GM19438 (cell line): ENCODE results near the gene PAFAH1B2.
"Not testable (repeated sequence)": the region's sequence is repeated elsewhere in the genome, so short reads cannot be mapped to it uniquely, and the experiment has no call there.

Experiments
- ATAC-seq: cut with Tn5 transposase; IDR thresholded peaks from one replicate; pipeline ENCODE4 v1.9.1; 2021; ENCODE audit warnings: low read depth; ENCODE audit not compliant: unreplicated experiment

Gene PAFAH1B2

DNA sequence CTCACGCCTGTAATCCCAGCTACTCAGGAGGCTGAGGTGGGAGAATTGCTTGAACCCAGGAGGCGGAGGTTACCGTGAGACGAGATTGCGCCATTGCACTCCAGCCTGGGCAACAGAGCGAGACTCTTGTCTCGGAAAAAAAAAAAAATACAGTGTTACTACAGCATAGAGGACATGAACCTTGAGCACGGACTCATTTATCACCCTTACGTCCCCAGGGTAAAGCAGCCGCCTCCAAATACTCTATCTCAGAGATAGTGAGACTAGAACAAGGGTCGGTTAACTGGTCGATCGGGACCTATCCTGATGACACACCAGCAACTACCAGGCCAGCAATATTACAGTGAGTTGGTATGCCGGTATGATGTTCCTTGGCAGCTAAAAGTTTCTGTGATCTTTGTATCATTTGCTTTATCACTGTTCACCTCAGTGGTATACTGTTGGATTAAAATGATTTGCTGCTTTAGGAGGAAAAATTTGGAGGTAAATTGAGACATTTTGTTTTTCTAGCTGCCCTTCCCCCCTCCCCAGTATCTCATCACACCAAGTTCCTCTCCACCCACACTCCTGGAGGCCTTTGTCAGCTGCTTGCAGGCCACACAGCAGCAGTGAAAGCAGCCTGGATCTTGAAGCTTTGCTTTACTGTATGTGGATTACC lies 27.4 kb downstream of the PAFAH1B2 start:
- ATAC-seq = no peak

GRCh38 chr11:117172724-117173421 lies 28.8 kb downstream of the PAFAH1B2 start:
- ATAC-seq = no peak

GRCh38 chr11:117175104-117175503 lies 31.0 kb downstream of the PAFAH1B2 start:
- no peak for ATAC-seq

GRCh38 chr11:117175781-117176180 lies 31.7 kb downstream of the PAFAH1B2 start:
- no peak for ATAC-seq

GRCh38 chr11:117176186-117176585 lies 32.1 kb downstream of the PAFAH1B2 start:
- no peak for ATAC-seq

DNA sequence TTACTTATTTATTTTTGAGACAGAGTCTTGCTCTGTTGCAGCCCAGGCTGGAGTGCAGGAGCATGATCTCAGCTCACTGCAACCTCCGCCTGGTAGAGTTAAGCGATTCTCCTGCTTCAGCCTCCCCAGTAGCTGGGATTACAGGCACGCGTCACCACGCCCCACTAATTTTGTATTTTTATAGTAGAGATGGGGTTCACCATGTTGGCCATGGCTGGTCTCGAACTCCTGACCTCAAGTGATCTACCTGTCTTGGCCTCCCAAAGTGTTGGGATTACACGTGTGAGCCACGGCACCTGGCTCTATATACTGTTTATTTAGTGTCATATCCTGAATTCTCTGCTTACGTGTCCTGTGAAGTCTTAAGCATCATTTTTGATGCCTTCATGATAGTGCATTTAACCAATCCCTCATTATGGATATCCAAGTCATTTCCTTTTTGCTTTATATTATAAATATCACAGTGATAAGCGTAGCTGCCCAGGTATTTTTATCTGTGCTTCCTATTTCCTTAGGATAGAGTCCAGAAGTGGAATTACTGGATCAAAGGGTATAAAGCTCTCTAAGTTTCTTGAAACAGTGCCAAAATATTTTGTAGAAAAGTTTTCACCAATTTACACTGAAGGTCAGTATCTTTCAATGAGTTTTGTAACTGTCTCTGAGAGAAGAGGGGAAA lies 33.6 kb downstream of the PAFAH1B2 start:
- no peak for ATAC-seq

- peak; percentile 82 for ATAC-seq
Observed at GRCh38 chr11:117178210-117179034, 34.3 kb downstream of the PAFAH1B2 start, which contains the start of gene SIDT2. TSS of gene SIDT2 (plus strand) at chr11:117178743. CDS start at chr11:117179264, 521 bp downstream.

GRCh38 chr11:117179048-117179999 lies 35.2 kb downstream of the PAFAH1B2 start:
- peak; percentile 32 for ATAC-seq

GRCh38 chr11:117180020-117180419 lies 35.9 kb downstream of the PAFAH1B2 start:
- ATAC-seq = no peak

- ATAC-seq = no peak
Observed at GRCh38 chr11:117180661-117181585, 36.8 kb downstream of the PAFAH1B2 start.

- ATAC-seq = no peak
Observed at GRCh38 chr11:117181586-117182550, 37.8 kb downstream of the PAFAH1B2 start.

GRCh38 chr11:117182551-117182935 lies 38.5 kb downstream of the PAFAH1B2 start:
- ATAC-seq = no peak

- ATAC-seq = not testable (repeated sequence)
Observed at GRCh38 chr11:117183178-117183577, 39.1 kb downstream of the PAFAH1B2 start.

DNA sequence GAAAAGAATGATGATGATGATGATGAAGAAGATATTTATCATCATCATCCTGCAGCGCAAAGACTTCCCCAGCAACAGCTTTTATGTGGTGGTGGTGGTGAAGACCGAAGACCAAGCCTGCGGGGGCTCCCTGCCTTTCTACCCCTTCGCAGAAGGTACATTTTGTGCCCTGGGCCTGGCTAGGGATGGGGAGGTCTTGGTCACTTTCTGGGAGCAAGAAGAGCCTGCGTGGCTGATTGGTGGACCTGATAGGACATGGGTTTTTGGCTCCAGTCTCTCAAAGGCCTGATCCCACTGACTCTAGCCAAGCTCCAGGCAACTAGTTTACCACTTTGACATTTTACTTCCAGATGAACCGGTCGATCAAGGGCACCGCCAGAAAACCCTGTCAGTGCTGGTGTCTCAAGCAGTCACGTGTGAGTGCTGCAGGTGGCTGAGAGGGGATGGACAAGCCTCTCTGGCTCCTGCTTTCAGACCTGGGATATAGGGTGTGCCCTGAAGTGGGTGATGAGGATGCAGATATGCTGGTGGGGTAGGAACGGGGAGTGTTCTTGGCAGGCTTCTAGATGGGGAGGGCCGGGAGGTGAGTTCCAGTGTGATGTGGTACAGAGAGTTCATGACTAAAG lies 39.8 kb downstream of the PAFAH1B2 start:
- ATAC-seq = no peak

GRCh38 chr11:117185736-117186430 lies 41.8 kb downstream of the PAFAH1B2 start:
- no peak for ATAC-seq

DNA sequence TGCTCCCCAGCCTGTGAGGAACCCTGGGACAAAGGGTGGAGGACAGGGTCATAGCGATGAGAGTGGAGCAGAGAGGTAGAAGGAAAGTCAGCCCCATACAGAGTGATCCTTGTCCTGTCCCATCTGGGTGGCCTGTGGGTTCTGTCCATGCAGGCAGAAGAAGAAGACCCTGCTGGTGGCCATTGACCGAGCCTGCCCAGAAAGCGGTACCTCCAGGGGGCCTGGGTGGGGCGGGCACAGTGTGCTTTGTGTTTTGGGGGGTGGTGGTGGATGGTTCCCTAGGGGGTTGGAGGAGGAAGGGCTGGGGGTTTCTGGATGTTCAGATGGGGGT lies 42.3 kb downstream of the PAFAH1B2 start:
- ATAC-seq = no peak

GRCh38 chr11:117187007-117187406 lies 42.9 kb downstream of the PAFAH1B2 start:
- no peak for ATAC-seq
